GM18526 (cell line): ENCODE results near the gene CACNG1.

Experiments used
- POLR2A ChIP-seq: IDR thresholded peaks from 3 replicates; pipeline ENCODE4 v1.6.1; 2011; ENCODE audit not compliant: insufficient read length; ENCODE audit errors: extremely low read depth

CACNG1 gene

DNA sequence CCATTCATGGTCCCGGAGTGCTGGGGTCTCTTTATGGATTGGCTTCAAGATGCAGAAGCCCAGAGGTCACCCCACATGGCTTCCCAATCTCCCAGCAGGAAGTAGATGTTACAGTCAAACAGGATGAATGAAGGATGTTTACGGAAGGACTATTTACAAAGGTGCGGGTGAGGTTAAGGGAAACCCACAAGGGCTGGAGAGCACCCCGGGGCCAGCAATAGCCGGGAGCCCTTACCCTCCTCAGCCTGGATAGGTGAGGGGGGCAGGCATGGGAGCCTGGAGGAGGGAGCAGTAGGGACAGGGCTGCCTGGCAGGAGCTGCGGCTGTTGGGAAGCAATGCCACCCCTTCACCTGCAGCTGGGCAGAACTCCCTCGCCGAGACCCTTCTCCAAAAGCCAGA is 24.5 kb upstream of the CACNG1 start:
- TF ChIP-seq POLR2A, result no peak

DNA sequence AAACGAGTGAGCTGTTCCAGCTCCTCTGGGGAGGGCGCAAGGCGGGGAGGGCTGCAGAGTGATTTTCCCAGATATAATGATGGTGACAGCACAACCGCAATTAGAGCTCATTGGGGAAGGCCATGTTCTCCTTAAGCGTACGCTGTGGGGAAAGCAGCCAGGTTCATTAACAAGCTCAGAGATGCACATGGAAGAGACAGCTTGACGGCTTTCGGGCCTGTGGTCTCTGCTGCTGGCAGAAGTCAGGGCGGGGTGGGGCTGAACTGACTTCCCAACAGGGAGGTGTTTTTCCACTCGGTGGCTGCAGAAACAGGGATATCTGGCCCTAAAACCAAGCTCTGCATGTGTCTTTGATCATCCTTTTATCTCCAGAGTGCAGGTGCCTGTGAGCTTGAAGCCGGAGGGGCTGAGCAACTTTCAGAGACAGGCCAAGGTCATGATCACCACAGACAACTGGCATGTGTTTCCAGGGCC is 24.0 kb upstream of the CACNG1 start:
- no peak for TF ChIP-seq POLR2A

DNA sequence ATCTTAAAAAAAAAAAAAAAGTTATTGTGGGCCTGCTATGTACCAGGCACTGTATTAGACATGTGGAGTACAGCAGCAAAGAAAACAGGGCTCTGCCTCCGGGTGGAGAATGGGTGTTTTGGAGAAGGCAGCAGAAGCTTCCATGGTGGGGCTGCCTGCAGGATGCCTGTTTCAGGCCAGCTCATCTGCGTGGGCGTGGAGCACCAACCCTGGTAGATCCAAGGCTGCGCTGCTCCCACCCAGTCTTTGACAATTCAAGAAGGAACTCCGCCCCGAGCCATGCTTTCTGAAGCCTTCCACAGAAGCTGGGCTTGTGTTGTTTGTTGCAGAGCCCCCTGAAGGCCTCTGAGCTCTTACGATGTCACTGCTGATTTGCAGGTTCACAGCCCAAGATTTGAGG is 23.2 kb upstream of the CACNG1 start:
- TF ChIP-seq POLR2A, result no peak

DNA sequence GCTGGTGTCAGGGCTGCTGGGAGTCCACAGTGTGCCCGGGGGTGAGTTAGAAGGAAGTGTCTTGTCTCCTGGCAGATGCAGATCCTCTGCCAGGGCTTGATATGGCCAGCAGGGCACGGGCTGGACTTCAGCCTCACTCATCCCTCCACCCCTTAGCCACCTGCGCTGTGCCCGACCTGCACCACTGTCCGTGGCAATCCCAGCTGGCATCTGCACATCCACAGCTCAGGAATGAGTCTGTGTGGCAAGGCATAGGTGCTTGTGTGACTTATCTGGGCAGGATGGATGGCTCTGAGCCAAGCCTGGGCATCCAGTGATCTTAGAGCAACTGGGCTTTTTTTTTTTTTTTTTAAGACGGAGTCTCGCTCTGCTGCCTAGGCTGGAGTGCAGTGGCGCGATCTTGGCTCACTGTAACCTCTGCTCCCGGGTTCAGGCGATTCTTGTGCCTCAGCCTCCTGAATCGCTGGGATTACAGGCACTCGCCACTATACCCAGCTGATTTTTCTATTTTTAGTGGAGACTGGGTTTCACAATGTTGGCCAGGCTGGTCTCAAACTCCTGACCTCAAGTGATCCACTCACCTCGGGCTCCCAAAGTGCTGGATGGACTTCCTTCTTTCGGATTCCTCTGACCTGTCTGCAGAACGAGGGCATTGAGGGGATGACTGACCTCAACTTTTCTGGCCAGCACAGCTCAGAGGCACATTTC is 22.5 kb upstream of the CACNG1 start:
- TF ChIP-seq POLR2A, result no peak

DNA sequence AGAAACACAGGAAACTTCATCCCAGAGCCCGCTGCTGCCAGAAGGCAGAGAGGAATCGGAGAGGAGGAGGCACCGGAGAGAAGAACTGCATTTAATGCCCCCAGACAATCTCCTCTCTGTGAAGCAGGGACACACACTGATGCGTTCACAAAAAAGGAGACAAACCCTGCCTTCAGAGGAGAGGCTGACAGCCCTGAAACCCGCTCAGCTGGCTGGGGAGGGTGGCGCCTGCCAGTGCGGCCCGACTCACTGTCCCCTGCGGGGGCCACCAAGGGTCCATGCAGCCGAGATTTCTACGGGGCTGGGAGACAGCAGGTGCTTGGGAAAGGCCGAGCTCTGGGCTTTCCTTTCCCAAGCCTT is 21.9 kb upstream of the CACNG1 start:
- TF ChIP-seq POLR2A, result no peak

DNA sequence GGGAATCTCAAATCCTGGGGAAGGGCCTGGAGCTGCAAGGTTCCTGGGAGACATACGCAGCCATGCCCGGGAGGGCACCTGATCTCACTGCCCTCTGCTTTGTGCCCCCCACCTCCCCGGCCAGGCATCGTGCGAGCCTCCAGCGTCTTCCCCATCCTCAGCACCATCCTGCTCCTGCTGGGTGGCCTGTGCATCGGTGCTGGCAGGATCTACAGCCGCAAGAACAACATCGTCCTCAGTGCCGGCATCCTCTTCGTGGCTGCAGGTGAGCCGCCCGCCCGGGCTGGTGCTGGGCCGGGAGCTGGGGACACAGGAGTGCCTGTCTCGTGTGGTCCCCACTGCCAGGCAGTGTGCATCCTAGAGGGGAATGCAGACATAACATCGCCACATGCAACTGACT is 19.6 kb upstream of the CACNG1 start:
- TF ChIP-seq POLR2A, result no peak

DNA sequence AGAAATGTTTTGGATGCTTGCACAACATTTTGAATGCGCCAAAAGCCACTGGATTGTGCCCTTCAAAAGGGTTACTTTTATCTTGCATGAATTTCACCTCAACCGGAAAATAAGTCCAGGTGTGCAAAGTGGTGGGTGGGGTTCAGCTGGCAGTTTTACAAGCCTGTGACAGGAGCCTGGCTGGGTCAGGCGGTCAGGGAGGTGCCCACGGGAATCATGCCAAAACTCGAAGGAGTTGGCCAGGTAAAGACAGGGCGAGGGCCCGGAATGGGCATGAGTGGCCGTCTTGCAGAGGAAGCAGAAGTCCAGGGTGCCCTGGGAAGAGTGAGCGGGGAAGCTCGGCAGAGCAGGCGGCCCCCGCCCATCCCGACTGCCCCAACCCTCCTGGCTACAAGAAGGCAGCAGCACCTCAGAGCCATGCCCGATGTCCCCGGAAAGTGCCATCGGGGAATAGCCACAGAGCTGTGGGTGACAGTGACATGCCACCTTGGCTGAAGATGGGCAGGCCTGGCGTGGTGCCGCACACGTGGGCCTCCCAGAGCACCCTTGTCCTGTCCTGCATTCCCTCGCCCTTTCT is 19.1 kb upstream of the CACNG1 start:
- no peak for TF ChIP-seq POLR2A

DNA sequence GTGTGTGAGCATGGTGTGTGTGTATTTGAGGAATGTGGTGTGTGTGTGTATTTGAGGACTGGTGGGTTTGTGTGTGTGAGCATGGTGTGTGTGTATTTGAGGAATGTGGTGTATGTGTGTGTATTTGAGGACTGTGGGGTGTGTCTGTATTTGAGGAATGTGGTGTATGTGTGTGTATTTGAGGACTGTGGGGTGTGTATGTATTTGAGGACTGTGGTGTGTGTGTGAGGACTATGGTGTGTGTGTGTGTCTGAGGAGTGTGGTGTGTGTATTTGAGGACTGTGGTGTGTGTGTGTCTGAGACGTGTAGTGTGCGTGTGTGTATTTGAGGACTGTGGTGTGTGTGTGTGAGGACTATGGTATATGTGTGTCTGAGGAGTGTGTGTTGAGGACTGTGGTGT is 18.0 kb upstream of the CACNG1 start:
- no peak for TF ChIP-seq POLR2A

DNA sequence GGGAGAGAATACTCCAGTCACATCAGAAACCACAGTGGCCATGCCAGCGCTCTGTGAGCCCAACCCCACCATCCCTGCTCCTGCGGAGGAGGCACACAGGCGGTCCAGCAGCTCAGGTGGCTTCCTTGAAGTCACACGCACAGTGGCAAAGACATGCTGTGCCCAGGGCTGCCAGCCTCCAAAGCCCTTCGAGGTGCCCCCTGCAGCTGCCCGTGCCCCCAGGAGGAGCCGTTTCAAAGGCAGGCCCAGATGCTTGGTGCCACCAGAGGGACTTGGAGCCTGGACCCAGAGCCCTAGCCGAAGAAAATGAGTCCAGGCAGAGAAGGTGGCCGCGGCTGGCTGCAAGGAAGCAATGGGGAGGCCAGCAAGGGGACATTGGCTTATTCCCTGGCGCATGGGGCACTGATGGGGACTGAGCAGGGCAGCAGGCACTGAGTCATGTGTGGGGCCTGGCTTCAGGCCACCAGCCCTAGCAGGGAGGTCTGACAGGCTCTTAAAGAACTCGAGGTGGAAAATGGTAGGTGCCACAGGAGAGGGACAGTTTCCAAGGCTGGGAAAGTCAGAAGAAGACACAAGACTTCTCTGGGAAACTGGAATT is 17.2 kb upstream of the CACNG1 start:
- no peak for TF ChIP-seq POLR2A

DNA sequence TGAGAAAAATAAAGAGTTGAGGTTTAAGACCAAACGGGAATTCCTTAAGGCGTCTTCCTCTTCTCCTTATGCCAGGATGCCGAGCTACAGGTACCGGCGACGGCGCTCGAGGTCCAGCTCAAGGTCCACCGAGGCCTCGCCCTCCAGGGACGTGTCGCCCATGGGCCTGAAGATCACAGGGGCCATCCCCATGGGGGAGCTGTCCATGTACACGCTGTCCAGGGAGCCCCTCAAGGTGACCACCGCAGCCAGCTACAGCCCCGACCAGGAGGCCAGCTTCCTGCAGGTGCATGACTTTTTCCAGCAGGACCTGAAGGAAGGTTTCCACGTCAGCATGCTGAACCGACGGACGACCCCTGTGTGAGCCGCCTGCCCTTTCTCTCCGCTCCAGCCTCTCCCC is 13.7 kb upstream of the CACNG1 start:
- no peak for TF ChIP-seq POLR2A

DNA sequence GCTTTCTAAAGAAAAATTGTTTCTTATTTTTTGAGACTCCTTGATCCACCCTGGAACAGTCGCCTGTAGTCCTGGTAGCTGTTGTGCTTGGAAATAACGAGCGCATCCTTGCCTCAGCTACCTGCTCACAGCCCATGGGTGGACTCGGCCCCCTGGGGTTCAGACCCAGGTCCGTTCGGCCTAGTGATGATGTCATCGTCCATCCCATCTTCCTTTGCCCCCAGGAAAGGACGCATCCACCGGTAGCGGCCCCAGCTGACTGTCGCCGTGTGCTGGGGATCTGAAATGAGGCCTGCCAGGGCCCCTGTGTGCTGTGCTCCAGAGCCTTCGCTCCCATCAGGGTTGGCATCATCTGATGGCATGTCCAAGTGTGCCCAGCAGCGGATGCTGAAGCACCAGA is 12.0 kb upstream of the CACNG1 start:
- TF ChIP-seq POLR2A, result no peak

DNA sequence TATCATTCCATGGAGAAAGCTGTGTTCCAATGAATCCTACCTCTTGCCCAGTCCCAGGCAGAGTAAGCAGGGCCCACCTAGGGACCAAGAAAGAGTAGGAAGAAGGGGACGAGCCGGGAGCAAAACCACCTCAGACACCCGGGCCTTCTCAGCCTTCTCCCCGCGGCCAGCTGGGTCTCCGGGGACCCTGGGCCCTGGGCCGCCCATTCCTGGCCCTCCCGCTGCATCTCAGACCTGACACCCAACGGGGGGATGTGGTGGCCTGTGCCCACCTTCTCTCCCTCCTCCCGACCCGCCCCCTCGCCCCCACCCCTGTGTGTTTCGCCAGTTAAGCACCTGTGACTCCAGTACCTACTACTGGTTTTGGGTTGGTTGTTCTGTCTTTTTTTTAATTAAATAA is 11.4 kb upstream of the CACNG1 start:
- no peak for TF ChIP-seq POLR2A

DNA sequence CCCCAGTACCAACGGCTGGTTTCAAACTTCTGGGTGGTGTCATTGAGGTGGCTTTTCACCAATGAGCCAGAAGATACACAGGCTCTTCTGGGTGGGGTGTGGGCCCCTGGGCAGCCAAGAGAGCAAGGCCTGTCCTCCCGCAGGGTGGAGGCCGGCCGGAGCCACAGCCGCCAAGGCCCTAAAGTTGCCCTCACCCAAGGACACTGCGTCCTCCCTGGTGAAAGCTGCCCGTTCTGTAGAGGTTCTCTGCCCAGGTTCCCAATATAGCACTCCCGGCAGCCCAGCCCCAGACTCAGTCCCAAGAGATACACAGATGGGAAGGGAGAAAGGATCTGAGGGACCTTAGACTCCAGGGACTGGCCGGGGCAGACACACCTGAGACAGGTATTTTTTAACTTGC is 10.7 kb upstream of the CACNG1 start:
- no peak for TF ChIP-seq POLR2A

DNA sequence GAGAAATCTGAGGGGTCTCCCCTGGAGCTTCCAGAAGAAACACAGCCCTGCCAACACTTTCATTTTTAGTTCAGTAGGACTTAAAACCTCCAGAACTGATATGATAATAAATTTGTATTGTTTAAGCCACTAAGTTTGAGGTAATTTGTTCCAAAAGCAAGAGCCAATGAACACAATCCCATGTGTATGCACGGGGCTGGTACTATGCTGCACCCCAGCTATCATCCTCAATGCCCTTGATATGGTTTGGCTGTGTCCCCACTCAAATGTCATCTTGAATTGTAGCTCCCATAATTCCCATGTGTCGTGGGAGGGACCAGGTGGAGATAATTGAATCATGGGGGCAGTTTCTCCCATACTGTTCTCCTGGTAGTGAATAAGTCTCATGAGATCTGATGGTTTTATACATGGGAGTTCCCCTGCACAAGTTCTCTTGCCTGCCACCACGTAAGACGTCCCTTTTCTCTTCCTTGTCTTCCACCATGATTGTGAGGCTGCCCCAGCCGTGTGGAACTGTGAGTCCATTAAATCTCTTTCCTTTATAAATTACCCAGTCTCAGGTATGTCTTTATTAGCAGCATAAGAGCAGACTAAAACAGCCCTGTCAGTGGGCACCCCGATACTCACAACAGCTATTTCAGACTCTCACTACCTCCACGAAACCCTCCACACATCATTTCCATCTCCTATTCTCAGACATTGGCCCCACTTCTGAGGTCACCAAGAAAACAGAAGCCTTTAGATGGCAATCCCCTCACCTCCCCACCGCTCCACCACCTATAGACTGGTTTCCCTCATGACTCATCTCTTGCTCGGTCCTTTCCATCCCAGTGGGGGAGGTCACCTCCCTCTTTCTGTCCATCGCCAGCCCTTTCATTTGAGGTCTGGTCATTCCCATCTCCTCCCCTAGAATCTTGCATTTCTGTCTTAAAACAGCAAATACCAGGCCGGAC is 8.9 kb upstream of the CACNG1 start:
- no peak for TF ChIP-seq POLR2A

DNA sequence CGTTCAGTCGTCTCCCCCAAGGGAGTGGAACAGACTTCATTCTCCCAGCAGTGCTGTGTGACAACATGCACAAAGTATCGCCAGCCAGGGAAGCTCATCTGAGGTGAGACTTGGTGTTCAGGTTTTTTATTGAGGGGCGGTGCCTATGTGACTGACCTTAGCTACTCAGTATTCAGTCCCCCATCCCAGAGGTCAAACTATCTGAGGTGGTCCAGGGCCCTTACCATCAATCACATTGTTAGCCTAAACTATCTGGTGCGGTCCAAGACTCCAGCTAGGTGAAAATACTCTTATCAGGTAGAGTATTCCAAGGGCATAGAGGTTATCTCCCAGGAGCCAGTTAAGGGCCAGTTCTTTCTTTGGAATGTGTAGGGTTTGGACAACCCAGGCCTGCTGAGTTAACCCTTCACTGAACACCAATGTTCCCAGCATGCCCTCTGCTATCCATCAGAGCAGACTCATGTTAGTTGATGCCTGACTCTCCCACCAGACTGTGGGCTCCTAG is 5.4 kb upstream of the CACNG1 start:
- no peak for TF ChIP-seq POLR2A
